Fibroblast of peridontal ligament (primary cell): ENCODE measurements around the gene FRMD4A.
"Not testable (repeated sequence)": the region's sequence is repeated elsewhere in the genome, so short reads cannot be mapped to it uniquely, and the experiment has no call there.

ENCODE experiments used
- DNase-seq: peaks from one replicate; pipeline ENCODE4 v3.0.0-alpha.2; 2010; ENCODE audit errors: extremely low read depth

The FRMD4A gene

DNA sequence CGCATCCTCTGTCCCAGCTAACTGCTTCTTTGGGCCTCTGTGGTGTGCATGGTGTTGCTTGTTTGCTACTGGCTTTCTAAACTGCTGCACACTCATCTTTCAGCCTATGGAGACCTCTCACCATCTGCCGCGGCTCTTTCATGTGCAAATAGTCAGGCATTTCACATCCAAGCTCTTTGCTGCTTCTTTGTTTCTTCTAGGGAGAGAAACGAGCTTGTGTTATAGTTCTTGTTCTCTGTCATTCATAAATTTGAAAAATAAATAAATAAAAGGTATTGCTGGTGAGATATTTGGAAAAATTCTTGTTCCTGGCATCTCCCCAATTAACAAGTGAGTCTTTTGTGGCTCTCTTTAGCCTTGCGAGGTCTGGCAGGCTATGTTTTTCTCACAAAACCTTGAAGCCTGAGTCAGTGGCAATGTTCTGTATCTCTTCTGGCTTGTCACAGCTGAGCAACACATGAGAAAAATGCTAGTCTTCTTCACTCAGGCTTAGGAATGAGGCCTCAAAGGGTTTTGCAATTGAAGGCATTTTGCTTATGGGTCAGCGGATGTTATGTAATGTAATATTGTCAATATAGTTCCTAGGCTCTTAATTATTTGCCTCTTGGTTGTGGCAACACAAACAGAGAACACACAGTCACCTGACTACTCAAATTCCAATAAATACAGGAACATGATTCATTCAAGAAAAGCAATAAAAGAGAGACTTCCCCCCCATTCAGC is 274.0 kb downstream of the FRMD4A start:
- peak; percentile 95 for DNase-seq

- DNase-seq = no peak
Measured at GRCh38 chr10:14052931-14053330, 277.8 kb downstream of the FRMD4A start.

DNA sequence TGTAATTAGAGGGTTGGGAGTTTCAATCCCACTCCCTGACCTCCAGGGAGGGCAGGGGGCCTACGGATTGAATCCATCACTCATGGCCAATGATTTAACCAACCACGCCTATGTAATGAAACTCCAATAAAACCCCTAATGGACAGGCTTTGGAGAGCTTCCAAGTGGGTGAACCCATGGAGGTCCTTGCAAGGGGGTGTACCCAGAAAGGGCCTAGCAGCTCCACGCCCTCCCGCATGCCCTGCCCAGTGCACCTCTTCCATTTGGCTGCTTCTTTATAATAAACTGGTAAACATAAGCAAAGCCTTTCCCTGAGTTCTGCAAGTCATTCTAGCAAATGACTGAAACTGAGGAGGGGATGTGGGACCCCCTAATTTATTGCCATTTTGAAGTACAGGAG is 280.1 kb downstream of the FRMD4A start:
- no peak for DNase-seq

DNA sequence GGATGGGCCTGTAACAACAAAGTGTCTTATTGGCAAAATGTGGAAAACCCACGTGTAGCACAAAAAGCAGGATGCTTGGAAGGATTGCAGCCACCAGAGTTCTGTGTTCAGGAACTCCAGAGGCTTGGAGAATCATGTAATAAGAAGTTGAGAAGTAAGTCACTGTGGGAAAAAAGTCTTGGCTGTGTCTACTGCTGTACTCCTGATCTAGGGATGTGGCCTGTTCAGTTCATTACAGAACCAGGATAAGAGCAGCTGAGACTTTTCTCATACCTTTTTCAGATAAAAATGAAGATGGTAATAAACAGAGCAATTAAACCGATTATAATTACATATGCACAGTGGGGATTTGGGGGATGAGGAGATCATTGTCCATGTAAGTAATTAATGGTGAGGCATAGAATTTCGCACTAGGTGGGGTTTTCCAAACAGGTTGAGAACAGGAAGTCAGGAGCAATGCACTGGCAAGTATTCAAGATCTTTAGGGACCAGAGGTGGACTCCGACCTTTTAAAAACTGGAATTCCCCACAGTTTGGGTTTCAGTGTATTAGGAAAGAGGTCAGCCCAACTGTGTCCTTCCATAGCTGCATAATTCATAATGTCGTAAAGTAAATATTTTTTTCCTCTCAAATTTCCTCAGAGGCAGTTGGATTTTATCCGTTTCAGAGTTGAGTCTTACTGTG is 281.7 kb downstream of the FRMD4A start:
- DNase-seq = no peak

- DNase-seq = peak; percentile 41
Measured at GRCh38 chr10:14047431-14047830, 283.3 kb downstream of the FRMD4A start.

- DNase-seq = not testable (repeated sequence)
Measured at GRCh38 chr10:14042051-14042450, 288.7 kb downstream of the FRMD4A start.

GRCh38 chr10:14040787-14041631 is 289.7 kb downstream of the FRMD4A start:
- DNase-seq = peak; percentile 47

- DNase-seq = peak; percentile 86
Measured at GRCh38 chr10:14039968-14040668, 290.6 kb downstream of the FRMD4A start.

DNA sequence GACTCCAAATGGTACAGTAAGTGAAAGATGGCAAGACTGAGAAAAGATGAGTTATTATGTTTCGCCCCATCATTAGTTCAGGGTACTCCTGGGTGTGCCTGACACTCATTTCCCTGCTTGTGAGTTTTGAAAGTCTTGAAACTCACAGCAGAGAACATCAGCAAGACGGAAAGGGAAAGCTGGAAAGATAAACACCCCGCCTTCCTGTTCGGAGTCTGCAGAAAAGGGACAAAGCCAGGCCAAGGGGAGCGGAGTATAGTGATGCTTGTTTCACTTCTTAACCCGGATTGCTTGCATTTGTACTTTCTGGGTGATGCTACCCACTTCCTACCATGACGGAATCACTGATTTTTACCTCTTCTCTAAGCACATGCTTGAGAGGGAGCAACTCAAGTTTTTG is 294.5 kb downstream of the FRMD4A start:
- DNase-seq = no peak

DNA sequence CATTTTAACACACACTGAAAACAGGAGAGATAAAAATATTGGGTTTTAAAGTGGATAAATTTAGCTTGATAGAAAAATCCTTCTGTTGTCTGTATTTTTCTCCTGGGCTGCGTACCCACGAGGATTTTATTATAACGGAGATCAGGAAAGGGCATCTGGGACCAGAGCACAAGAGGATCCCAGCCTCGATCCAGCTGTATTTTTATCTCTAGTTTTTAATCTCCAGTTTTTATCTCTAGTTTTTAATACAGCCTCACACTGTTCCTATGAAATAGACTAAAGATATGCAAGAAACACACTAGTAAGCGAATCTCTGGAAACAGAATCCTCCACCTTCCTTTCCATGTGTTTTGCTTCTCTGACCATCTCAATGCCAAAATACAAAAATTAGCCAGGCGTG is 295.2 kb downstream of the FRMD4A start:
- DNase-seq = no peak

- no peak for DNase-seq
Measured at GRCh38 chr10:14032406-14032998, 298.2 kb downstream of the FRMD4A start.

DNA sequence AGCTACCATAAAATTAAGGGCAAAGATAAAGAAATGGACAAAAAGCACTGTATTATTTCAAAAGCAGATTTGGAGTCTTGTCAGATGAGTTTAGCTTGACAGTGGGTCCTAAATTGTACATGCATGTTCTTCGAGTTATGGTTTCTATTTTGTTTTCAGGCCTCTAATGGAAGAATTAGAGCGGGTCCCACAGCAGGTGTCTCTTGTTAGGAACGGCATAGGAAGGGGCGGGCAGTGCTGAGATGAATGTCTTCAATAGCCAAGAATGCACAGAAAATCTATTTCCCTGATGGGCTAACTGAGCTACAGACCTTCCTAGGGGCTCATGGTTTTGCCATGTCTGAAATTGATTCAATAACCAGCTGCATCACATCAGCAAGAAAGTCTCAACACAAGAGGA is 304.4 kb downstream of the FRMD4A start:
- no peak for DNase-seq

DNA sequence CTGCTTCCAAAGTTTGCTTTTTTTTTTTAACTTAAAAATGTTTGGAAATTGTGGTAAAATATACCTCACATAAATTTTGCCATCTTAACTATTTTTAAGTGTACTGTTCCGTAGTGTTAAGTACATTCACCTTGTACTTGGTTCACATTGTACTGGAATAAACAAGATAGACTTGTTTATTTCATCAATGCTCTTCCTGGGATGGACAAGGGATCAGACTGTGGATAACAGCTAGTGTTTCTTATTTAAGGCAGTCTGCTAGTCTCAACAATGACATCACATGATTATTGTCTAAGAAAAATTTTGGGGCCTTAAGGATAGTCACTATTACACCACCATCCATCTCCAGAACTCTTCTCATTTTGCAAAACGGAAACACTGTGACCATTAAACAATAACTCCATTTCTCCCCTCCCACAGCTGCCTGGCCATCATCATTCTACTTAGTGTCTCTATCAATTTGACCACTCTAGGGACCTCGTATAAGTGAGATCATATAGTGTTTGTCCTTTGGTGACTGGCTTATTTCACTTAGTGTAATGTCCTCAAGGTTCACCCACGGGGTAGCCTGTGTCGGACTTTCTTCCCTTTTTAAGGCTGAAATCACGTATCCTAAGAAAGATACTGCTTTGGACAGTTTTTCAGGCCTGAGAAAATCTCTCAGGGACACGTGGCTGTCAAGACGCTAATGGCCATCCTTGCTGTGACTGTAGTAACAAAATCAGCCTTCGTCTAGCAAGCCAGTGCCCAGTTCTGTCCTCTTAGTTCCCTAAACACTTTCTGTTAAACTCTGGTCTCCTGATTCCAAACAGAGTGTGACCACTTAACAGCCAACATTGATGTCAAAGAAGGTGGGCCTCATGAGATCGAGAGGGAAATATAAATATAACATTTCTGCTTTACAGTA is 305.2 kb downstream of the FRMD4A start:
- DNase-seq = no peak

DNA sequence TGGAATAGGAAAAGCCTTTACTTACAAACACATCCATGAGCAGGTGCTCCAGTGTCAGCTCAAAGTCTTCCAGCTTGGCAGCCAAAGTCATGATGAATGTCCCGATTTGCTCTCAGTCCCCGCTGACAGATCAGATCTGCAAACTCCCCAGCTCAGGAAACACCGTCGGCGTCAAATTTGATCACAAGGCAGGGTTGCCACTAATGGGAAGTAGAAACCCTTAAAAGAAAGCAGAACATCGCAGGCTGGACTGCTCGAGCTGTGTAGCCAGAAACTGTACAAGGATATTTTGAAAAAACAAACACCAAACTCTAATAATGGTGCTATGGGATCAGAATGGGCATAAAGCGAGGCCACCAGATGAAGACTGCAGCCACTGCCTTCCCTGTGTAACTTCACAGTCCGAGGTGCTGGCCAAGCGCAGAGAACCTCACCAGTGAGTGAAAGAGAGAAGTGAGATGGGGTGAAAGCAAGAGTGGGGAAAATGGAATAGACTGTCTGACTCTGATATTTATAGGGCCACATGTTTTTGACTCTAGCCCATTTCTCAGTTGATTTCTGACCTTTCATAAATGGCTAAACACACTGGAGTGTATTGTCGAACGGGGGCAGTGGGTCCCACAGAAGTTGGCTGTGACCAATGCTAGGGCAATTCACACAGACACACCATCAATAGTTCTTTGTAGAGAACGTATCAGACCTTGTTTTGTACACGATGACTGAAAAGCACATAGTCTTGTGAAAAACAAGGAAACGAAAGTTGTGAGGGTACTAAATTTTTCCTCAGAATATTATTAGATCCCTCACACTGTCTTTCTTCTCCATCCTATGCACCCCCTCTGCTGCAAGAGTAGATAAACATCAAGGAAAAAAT is 306.2 kb downstream of the FRMD4A start:
- DNase-seq = no peak

- DNase-seq = no peak
Measured at GRCh38 chr10:14023673-14024328, 306.9 kb downstream of the FRMD4A start.

- DNase-seq = no peak
Measured at GRCh38 chr10:14022954-14023672, 307.6 kb downstream of the FRMD4A start.

- DNase-seq = no peak
Measured at GRCh38 chr10:14022052-14022451, 308.7 kb downstream of the FRMD4A start.

- DNase-seq = no peak
Measured at GRCh38 chr10:14020037-14020664, 310.6 kb downstream of the FRMD4A start.
